HEK293 (cell line): ENCODE results near the gene HIPK4.
A peak's percentile ranks its signal among the peaks of the same experiment; 100 is the strongest.

Experiments used
- CTCF ChIA-PET: fragments of 350-600 bp; formaldehyde crosslinking; extraction: SDS; loops from one replicate; lab custom pipeline; 2021; ENCODE audit warnings: antibody characterized with exemption; lab: Yijun Ruan, JAX
- POLR2A ChIA-PET: fragments of 300-600 bp; formaldehyde crosslinking; extraction: SDS; loops from one replicate; lab custom pipeline; 2020; ENCODE audit warnings: antibody characterized with exemption, inconsistent platforms; lab: Yijun Ruan, JAX
- H3K27ac ChIP-seq: fragments of 200-500 bp; sonication (Bioruptor generic); 2 replicates; pipeline ENCODE4 v1.5.1; 2014; ENCODE audit warnings: low read depth, low read length, control low read depth, inconsistent platforms; ENCODE audit errors: extremely low read depth
- H3K36me3 ChIP-seq, 2 experiments: fragments of 200-500 bp in 1 of 2; sonication (Bioruptor generic) in 1 of 2; 1 replicate in 1 of 2; 2 replicates in 1 of 2; pipeline ENCODE4 v1.5.1; 2014 to 2017; ENCODE audit warnings: inconsistent platforms in 2 of 2, low read length in 2 of 2; ENCODE audit not compliant: control insufficient read depth in 2 of 2, insufficient read depth in 1 of 2
- H3K4me1 ChIP-seq: fragments of 200-500 bp; sonication (Bioruptor generic); 2 replicates; pipeline ENCODE4 v1.5.1; 2014; ENCODE audit warnings: mild to moderate bottlenecking, low read length, inconsistent platforms; ENCODE audit not compliant: control insufficient read depth, insufficient read depth
- H3K4me3 ChIP-seq: 2 replicates; pipeline ENCODE4 v1.5.1; 2011; ENCODE audit warnings: low read depth, mild to moderate bottlenecking, control low read depth, low read length, moderate library complexity
- H3K9me3 ChIP-seq: fragments of 200-500 bp; sonication (Bioruptor generic); 2 replicates; pipeline ENCODE4 v1.5.1; 2014; ENCODE audit warnings: low read depth, low read length, inconsistent platforms; ENCODE audit not compliant: control insufficient read depth, insufficient read depth
- GLI2 ChIP-seq: fragments of 450-650 bp; formaldehyde crosslinking; IDR thresholded peaks from 2 replicates; pipeline ENCODE4; 2017; ENCODE audit warnings: missing biosample characterization, missing genetic modification characterization, low read depth, borderline replicate concordance
- IKZF3 ChIP-seq: fragments of 450-650 bp; IDR thresholded peaks from 2 replicates; pipeline ENCODE4 v1.5.0; 2018; ENCODE audit warnings: missing biosample characterization, mild to moderate bottlenecking, missing genetic modification characterization, moderate library complexity
- KLF1 ChIP-seq: fragments of 450-650 bp; formaldehyde crosslinking; IDR thresholded peaks from 2 replicates; pipeline ENCODE4 v1.5.1; 2016; ENCODE audit warnings: missing biosample characterization, missing genetic modification characterization
- KLF8 ChIP-seq: fragments of 450-650 bp; formaldehyde crosslinking; IDR thresholded peaks from 2 replicates; pipeline ENCODE4 v1.5.1; 2016; ENCODE audit warnings: missing biosample characterization, missing genetic modification characterization
- KLF9 ChIP-seq: fragments of 450-650 bp; formaldehyde crosslinking; IDR thresholded peaks from 2 replicates; pipeline ENCODE4 v1.5.1; 2016; ENCODE audit warnings: missing biosample characterization, missing genetic modification characterization, low read depth
- ZNF302 ChIP-seq: fragments of 450-650 bp; formaldehyde crosslinking; IDR thresholded peaks from 2 replicates; pipeline ENCODE4 v1.5.1; 2016; ENCODE audit warnings: missing biosample characterization, missing genetic modification characterization, low read depth
- ZNF324 ChIP-seq: fragments of 450-650 bp; formaldehyde crosslinking; IDR thresholded peaks from 2 replicates; pipeline ENCODE4 v1.5.1; 2016; ENCODE audit warnings: missing biosample characterization, missing genetic modification characterization
- ZNF426 ChIP-seq: fragments of 450-650 bp; formaldehyde crosslinking; IDR thresholded peaks from 2 replicates; pipeline ENCODE4 v1.5.1; 2017; ENCODE audit warnings: missing biosample characterization, missing genetic modification characterization, mild to moderate bottlenecking, inconsistent platforms, moderate library complexity
- ZNF433 ChIP-seq: fragments of 450-650 bp; formaldehyde crosslinking; IDR thresholded peaks from 2 replicates; pipeline ENCODE4 v1.5.1; 2016; ENCODE audit warnings: missing biosample characterization, missing genetic modification characterization, low read depth
- ZNF768 ChIP-seq: fragments of 450-650 bp; formaldehyde crosslinking; IDR thresholded peaks from 2 replicates; pipeline ENCODE4 v1.5.1; 2018; ENCODE audit warnings: missing biosample characterization, mild to moderate bottlenecking, missing genetic modification characterization
- ZNF792 ChIP-seq: fragments of 450-650 bp; formaldehyde crosslinking; IDR thresholded peaks from 2 replicates; pipeline ENCODE4 v1.5.1; 2016; ENCODE audit warnings: missing biosample characterization, missing genetic modification characterization
- TF ChIP-seq, protein P1 (sequence below): fragments of 450-650 bp; formaldehyde crosslinking; IDR thresholded peaks from 2 replicates; pipeline ENCODE4 v1.5.1; 2016; ENCODE audit warnings: missing biosample characterization, missing genetic modification characterization
- TF ChIP-seq, protein P2 (sequence below): fragments of 450-650 bp; formaldehyde crosslinking; IDR thresholded peaks from 2 replicates; pipeline ENCODE4 v1.5.1; 2016; ENCODE audit warnings: missing biosample characterization, missing genetic modification characterization, low read depth
- TF ChIP-seq, protein P3 (sequence below): fragments of 450-650 bp; formaldehyde crosslinking; IDR thresholded peaks from 2 replicates; pipeline ENCODE4 v1.5.1; 2016; ENCODE audit warnings: missing biosample characterization, missing genetic modification characterization
- TF ChIP-seq, protein P4 (sequence below): fragments of 450-650 bp; formaldehyde crosslinking; IDR thresholded peaks from 2 replicates; pipeline ENCODE4 v1.5.1; 2016; ENCODE audit warnings: missing biosample characterization, missing genetic modification characterization

HIPK4 gene

DNA sequence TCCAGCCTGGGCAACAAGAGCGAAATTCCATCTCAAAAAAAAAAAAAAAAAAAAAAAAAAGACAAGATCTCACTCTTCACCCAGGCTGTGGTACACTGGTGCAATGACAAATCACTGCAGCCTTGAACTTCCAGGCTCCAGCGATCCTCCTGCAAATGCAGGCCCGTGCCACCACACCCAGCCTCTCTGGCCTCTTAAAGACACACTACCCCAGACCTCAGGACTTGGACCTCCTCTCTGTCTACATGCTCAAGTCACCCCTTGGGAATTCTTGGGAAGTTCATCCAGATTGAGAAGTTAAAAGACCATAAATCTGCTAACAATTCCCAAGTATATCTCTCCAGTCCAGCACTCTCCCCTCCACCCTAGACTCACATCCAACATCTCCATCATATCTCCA is 10.6 kb upstream of the HIPK4 start (continued):
- TF ChIP-seq, protein P1, sequence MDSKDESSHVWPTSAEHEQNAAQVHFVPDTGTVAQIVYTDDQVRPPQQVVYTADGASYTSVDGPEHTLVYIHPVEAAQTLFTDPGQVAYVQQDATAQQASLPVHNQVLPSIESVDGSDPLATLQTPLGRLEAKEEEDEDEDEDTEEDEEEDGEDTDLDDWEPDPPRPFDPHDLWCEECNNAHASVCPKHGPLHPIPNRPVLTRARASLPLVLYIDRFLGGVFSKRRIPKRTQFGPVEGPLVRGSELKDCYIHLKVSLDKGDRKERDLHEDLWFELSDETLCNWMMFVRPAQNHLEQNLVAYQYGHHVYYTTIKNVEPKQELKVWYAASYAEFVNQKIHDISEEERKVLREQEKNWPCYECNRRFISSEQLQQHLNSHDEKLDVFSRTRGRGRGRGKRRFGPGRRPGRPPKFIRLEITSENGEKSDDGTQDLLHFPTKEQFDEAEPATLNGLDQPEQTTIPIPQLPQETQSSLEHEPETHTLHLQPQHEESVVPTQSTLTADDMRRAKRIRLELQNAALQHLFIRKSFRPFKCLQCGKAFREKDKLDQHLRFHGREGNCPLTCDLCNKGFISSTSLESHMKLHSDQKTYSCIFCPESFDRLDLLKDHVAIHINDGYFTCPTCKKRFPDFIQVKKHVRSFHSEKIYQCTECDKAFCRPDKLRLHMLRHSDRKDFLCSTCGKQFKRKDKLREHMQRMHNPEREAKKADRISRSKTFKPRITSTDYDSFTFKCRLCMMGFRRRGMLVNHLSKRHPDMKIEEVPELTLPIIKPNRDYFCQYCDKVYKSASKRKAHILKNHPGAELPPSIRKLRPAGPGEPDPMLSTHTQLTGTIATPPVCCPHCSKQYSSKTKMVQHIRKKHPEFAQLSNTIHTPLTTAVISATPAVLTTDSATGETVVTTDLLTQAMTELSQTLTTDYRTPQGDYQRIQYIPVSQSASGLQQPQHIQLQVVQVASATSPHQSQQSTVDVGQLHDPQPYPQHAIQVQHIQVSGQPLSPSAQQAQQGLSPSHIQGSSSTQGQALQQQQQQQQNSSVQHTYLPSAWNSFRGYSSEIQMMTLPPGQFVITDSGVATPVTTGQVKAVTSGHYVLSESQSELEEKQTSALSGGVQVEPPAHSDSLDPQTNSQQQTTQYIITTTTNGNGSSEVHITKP (tag by site-specific recombination): 0 out of 2 replicates have a peak, but pooled peaks have one; percentile 20
- TF ChIP-seq ZNF302 (no peak), ZNF768 (no peak), ZNF426 (tag by site-specific recombination) (no peak)
- TF ChIP-seq, protein P2, sequence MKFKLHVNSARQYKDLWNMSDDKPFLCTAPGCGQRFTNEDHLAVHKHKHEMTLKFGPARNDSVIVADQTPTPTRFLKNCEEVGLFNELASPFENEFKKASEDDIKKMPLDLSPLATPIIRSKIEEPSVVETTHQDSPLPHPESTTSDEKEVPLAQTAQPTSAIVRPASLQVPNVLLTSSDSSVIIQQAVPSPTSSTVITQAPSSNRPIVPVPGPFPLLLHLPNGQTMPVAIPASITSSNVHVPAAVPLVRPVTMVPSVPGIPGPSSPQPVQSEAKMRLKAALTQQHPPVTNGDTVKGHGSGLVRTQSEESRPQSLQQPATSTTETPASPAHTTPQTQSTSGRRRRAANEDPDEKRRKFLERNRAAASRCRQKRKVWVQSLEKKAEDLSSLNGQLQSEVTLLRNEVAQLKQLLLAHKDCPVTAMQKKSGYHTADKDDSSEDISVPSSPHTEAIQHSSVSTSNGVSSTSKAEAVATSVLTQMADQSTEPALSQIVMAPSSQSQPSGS (tag by site-specific recombination): no peak
- TF ChIP-seq, protein P3, sequence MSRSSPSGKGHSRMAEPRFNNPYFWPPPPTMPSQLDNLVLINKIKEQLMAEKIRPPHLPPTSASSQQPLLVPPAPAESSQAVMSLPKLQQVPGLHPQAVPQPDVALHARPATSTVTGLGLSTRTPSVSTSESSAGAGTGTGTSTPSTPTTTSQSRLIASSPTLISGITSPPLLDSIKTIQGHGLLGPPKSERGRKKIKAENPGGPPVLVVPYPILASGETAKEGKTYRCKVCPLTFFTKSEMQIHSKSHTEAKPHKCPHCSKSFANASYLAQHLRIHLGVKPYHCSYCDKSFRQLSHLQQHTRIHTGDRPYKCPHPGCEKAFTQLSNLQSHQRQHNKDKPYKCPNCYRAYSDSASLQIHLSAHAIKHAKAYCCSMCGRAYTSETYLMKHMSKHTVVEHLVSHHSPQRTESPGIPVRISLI (tag by site-specific recombination): peak; percentile 9; the same call in 1 of the 2 replicates
- TF ChIP-seq, all 188 proteins: peak for 3

DNA sequence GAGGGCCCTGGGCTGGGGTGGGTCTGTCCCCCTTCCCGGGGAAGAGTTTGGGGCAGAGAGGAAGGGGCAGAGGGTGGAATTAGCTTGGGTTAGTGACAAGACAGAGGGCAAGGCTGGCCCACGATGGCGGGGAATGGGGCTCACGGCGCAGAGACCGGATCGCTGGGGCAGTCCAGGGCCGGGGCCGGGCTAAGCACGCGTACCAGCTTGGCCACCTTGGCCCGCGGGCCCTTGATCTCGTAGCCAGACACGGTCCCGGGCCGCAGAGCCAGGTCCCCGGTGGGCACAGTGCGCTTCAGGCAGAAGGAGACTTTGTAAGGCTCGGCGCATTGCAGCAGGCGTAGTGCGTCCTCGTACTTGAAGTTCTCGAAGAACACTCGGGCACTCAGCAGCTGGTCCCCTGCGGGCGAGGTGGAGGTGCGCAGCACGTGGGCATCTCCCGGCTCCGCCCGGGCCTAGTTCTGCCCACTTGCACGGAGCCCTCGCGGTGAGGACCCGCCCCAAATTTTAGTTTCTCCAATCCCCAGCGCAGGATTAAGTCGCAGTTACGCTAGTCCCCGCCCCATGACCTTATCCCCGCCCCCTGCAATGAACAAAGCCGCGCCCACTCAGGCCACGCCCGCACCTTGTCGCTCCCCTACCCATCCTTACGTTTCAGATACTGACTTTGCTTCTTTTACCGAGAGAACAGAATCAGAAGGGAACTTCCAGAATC is 8.6 kb upstream of the HIPK4 start:
- TF ChIP-seq KLF9 (0 out of 2 replicates have a peak, but pooled peaks have one; percentile 12), ZNF324 (tag by site-specific recombination) (no peak), KLF1 (peak; percentile 7; the same call in 1 of the 2 replicates), IKZF3 (tag by site-specific recombination) (no peak), GLI2 (tag by site-specific recombination) (no peak), ZNF792 (tag by site-specific recombination) (no peak), KLF8 (peak; percentile 56; the same call in 1 of the 2 replicates), ZNF433 (tag by site-specific recombination) (no peak)
- TF ChIP-seq, protein P4, sequence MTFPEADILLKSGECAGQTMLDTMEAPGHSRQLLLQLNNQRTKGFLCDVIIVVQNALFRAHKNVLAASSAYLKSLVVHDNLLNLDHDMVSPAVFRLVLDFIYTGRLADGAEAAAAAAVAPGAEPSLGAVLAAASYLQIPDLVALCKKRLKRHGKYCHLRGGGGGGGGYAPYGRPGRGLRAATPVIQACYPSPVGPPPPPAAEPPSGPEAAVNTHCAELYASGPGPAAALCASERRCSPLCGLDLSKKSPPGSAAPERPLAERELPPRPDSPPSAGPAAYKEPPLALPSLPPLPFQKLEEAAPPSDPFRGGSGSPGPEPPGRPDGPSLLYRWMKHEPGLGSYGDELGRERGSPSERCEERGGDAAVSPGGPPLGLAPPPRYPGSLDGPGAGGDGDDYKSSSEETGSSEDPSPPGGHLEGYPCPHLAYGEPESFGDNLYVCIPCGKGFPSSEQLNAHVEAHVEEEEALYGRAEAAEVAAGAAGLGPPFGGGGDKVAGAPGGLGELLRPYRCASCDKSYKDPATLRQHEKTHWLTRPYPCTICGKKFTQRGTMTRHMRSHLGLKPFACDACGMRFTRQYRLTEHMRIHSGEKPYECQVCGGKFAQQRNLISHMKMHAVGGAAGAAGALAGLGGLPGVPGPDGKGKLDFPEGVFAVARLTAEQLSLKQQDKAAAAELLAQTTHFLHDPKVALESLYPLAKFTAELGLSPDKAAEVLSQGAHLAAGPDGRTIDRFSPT: 0 out of 2 replicates have a peak, but pooled peaks have one; percentile 51
- H3K4me3 ChIP-seq: no peak overlapping the region
- H3K4me1 ChIP-seq: peaks cover 5% of the 10 kb centered on the region
- H3K9me3 ChIP-seq: no peaks in the 10 kb centered on the region
- ChIA-PET CTCF (interaction anchor here (0.6 to 0.7 kb wide), 4 partner anchors 11 to 139 kb away, joined by 3 to 6 read pairs (median 4); no protein-coding TSS in a partner anchor), POLR2A (interaction anchor here (0.5 to 2.0 kb wide), 3 partner anchors 22 to 127 kb away, joined by 3 to 5 read pairs (median 4); partner anchors contain the start of gene SERTAD1)
- H3K27ac ChIP-seq: no peak overlapping the region
- no peaks in the 10 kb centered on the region; a peak in 1 of 3 replicates for H3K36me3 ChIP-seq
